Osteocyte (in vitro differentiated cells): ENCODE measurements around the gene FCGR2B. TPM values are rescaled to one million over a fixed set of nuclear protein-coding genes. Genes with fewer than 3 reads are reported as not detected.
"Not testable (repeated sequence)": the region's sequence is repeated elsewhere in the genome, so short reads cannot be mapped to it uniquely, and the experiment has no call there.

Experiments
- DNase-seq: peaks from one replicate; pipeline ENCODE4 v3.0.0; 2021; ENCODE audit warnings: mixed read lengths; ENCODE audit not compliant: unreplicated experiment; ENCODE audit errors: extremely low spot score
- H3K27ac Mint-ChIP-seq: one replicate; pipeline ENCODE4 v1.8.0; 2021; ENCODE audit warnings: mild to moderate bottlenecking, mixed read lengths; ENCODE audit not compliant: unreplicated experiment
- H3K27me3 Mint-ChIP-seq: one replicate; pipeline ENCODE4 v1.8.0; 2021; ENCODE audit warnings: mixed read lengths; ENCODE audit not compliant: unreplicated experiment
- H3K36me3 Mint-ChIP-seq: one replicate; pipeline ENCODE4 v1.8.0; 2021; ENCODE audit warnings: mixed read lengths; ENCODE audit not compliant: unreplicated experiment
- H3K4me1 Mint-ChIP-seq: one replicate; pipeline ENCODE4 v1.8.0; 2021; ENCODE audit warnings: mixed read lengths; ENCODE audit not compliant: unreplicated experiment
- H3K4me3 Mint-ChIP-seq: one replicate; pipeline ENCODE4 v1.8.0; 2021; ENCODE audit warnings: mild to moderate bottlenecking, moderate library complexity, mixed read lengths; ENCODE audit not compliant: unreplicated experiment
- H3K9me3 Mint-ChIP-seq: one replicate; pipeline ENCODE4 v1.8.0; 2021; ENCODE audit warnings: mixed read lengths; ENCODE audit not compliant: unreplicated experiment
- CTCF ChIP-seq: fragments of 200-600 bp; sonication (generic); IDR thresholded peaks from 2 replicates; pipeline ENCODE4 v1.5.0; 2021; ENCODE audit warnings: antibody characterized with exemption, mild to moderate bottlenecking, moderate library complexity
- total RNA-seq: library from RNA; stranded (reverse); gene quantifications from 2 replicates; pipeline ENCODE4 v1.2.1, GENCODE V29; 2021

The FCGR2B gene
- total RNA-seq, 1 donor from 2014 or later, result not detected

- Mint-ChIP-seq H3K27ac (no peak overlapping the region), H3K36me3 (no peaks in the 10 kb centered on the region)
- TF ChIP-seq CTCF, result no peak
These were observed 59.5 kb downstream of the FCGR2B start for GRCh38 chr1:161722406-161722805.

GRCh38 chr1:161723459-161724141 lies 60.7 kb downstream of the FCGR2B start:
- TF ChIP-seq CTCF, result no peak
- no peak overlapping the region for H3K27ac Mint-ChIP-seq
- no peaks in the 10 kb centered on the region for H3K9me3 Mint-ChIP-seq
- H3K4me1 Mint-ChIP-seq, result peaks cover 9% of the 10 kb centered on the region
- DNase-seq, result no peak
- peaks cover 17% of the 10 kb centered on the region for H3K27me3 Mint-ChIP-seq
- no peaks in the 10 kb centered on the region for H3K36me3 Mint-ChIP-seq
- H3K4me3 Mint-ChIP-seq, result no peak overlapping the region

More at GRCh38 chr1:161722406-161722805, 59.5 kb downstream of the FCGR2B start:
- no peaks in the 10 kb centered on the region for H3K9me3 Mint-ChIP-seq
- H3K4me1 Mint-ChIP-seq, result peaks cover 9% of the 10 kb centered on the region
- no peak overlapping the region for H3K4me3 Mint-ChIP-seq
- H3K27me3 Mint-ChIP-seq, result peaks cover 24% of the 10 kb centered on the region
- DNase-seq, result no peak

- H3K4me1 Mint-ChIP-seq, H3K36me3 Mint-ChIP-seq, H3K27ac Mint-ChIP-seq, H3K9me3 Mint-ChIP-seq, DNase-seq: not testable (repeated sequence)
- Mint-ChIP-seq H3K27me3 (peaks cover 12% of the 10 kb centered on the region), H3K4me3 (peak overlapping the region; percentile 84)
These were observed 62.4 kb downstream of the FCGR2B start for GRCh38 chr1:161725258-161725907.

- TF ChIP-seq CTCF, result peak; percentile 53
- no peaks in the 10 kb centered on the region for H3K9me3 Mint-ChIP-seq
- peak overlapping the region; percentile 58 for H3K27ac Mint-ChIP-seq
- H3K4me1 Mint-ChIP-seq, result peaks cover 9% of the 10 kb centered on the region
- peaks cover 14% of the 10 kb centered on the region for H3K27me3 Mint-ChIP-seq
- peak overlapping the region; percentile 84 for H3K4me3 Mint-ChIP-seq
- no peaks in the 10 kb centered on the region for H3K36me3 Mint-ChIP-seq
- DNase-seq, result no peak
These were observed 63.0 kb downstream of the FCGR2B start for GRCh38 chr1:161725908-161726472.

GRCh38 chr1:161726473-161727255 lies 63.7 kb downstream of the FCGR2B start:
- peak overlapping the region; percentile 84 for H3K4me3 Mint-ChIP-seq
- H3K27me3 Mint-ChIP-seq, result peaks cover 21% of the 10 kb centered on the region
- H3K4me1 Mint-ChIP-seq, result peaks cover 9% of the 10 kb centered on the region
- TF ChIP-seq CTCF, result no peak
- no peaks in the 10 kb centered on the region for H3K9me3 Mint-ChIP-seq
- DNase-seq, result peak; percentile 91
- no peaks in the 10 kb centered on the region for H3K36me3 Mint-ChIP-seq
- H3K27ac Mint-ChIP-seq, result peak overlapping the region; percentile 58
